GM12892 (cell line): ENCODE data around the gene CCDC149.

Source experiments
- POLR2A ChIP-seq: IDR thresholded peaks from 2 replicates; pipeline ENCODE4 v1.6.1; 2011; ENCODE audit warnings: low read depth, low read length, control low read depth
- POLR2AphosphoS5 ChIP-seq: IDR thresholded peaks from 2 replicates; pipeline ENCODE4 v1.6.1; 2011; ENCODE audit warnings: low read depth, low read length, control low read depth
- TAF1 ChIP-seq: IDR thresholded peaks from 2 replicates; pipeline ENCODE4 v1.6.1; 2011; ENCODE audit warnings: low read depth, mild to moderate bottlenecking, control low read depth, low read length, borderline replicate concordance

GRCh38 chr4:24849351-24849750 is 63.5 kb downstream of the CCDC149 start:
- no peak for TF ChIP-seq POLR2AphosphoS5
- no peak for TF ChIP-seq POLR2A
- TF ChIP-seq TAF1, result no peak
